ENCODE data around the gene SLC15A3. TPM values are rescaled to one million over a fixed set of nuclear protein-coding genes. Genes with fewer than 3 reads are reported as not detected.

SLC15A3 gene
- total RNA-seq, 1 donor from 2014 or later, result 66.3 TPM

- Histone ChIP-seq H2AFZ (ENCODE audit: low read depth, low read length) (no peak overlapping the region), H3K27me3 (ENCODE audit: insufficient read depth, low read length) (peaks cover 18% of the 10 kb centered on the region), H3K4me1 (ENCODE audit: insufficient read depth, low read length) (peaks cover 3% of the 10 kb centered on the region), H3K9me3 (ENCODE audit: insufficient read depth, low read depth, low read length) (no peaks in the 10 kb centered on the region), H3K4me3 (ENCODE audit: insufficient read depth, low read depth, low read length) (no peak overlapping the region), H3K27ac (ENCODE audit: low read depth, low read length) (no peak overlapping the region), H3K36me3 (ENCODE audit: insufficient read depth, low read length) (no peaks in the 10 kb centered on the region), H3K4me2 (ENCODE audit: low read length) (no peak overlapping the region), H3K9ac (ENCODE audit: low read length) (no peak overlapping the region), H3K79me2 (ENCODE audit: insufficient read depth, low read length) (no peaks in the 10 kb centered on the region), H4K20me1 (ENCODE audit: insufficient read depth, low read length) (no peaks in the 10 kb centered on the region)
- Mint-ChIP-seq H3K27ac (ENCODE audit: unreplicated experiment) (no peak overlapping the region), H3K36me3 (ENCODE audit: low read depth, unreplicated experiment) (no peaks in the 10 kb centered on the region), H3K4me3 (ENCODE audit: unreplicated experiment) (no peak overlapping the region), H3K4me1 (ENCODE audit: low read depth, unreplicated experiment) (peaks cover 6% of the 10 kb centered on the region), H3K27me3 (ENCODE audit: low read depth, unreplicated experiment) (peaks cover 25% of the 10 kb centered on the region), H3K9me3 (ENCODE audit: unreplicated experiment) (no peaks in the 10 kb centered on the region)
- no peak for TF ChIP-seq CTCF (IDR thresholded peaks at IDR 0.05; ENCODE audit: insufficient read depth, low read depth, low read length)
- no peak for TF ChIP-seq EZH2 (IDR thresholded peaks at IDR 0.05; ENCODE audit: insufficient read depth, low read length)
- no peak for DNase-seq (ENCODE audit: low read depth)
- no peak for FAIRE-seq
Measured at GRCh38 chr11:60996381-60997138, 44.6 kb upstream of the SLC15A3 start.

- Histone ChIP-seq H3K27me3 (ENCODE audit: insufficient read depth, low read length) (peaks cover 18% of the 10 kb centered on the region), H3K4me3 (ENCODE audit: insufficient read depth, low read depth, low read length) (no peak overlapping the region), H3K36me3 (ENCODE audit: insufficient read depth, low read length) (no peaks in the 10 kb centered on the region), H3K9ac (ENCODE audit: low read length) (no peak overlapping the region), H3K9me3 (ENCODE audit: insufficient read depth, low read depth, low read length) (no peaks in the 10 kb centered on the region), H3K4me2 (ENCODE audit: low read length) (no peak overlapping the region), H3K27ac (ENCODE audit: low read depth, low read length) (no peak overlapping the region), H3K4me1 (ENCODE audit: insufficient read depth, low read length) (peaks cover 3% of the 10 kb centered on the region), H3K79me2 (ENCODE audit: insufficient read depth, low read length) (no peaks in the 10 kb centered on the region), H2AFZ (ENCODE audit: low read depth, low read length) (no peak overlapping the region), H4K20me1 (ENCODE audit: insufficient read depth, low read length) (no peaks in the 10 kb centered on the region)
- no peak overlapping the region for H3K4me3 Mint-ChIP-seq (ENCODE audit: unreplicated experiment)
- DNase-seq (ENCODE audit: low read depth) (no peak), FAIRE-seq (no peak)
- peaks cover 6% of the 10 kb centered on the region for H3K4me1 Mint-ChIP-seq (ENCODE audit: low read depth, unreplicated experiment)
- H3K36me3 Mint-ChIP-seq (ENCODE audit: low read depth, unreplicated experiment), result no peaks in the 10 kb centered on the region
- peaks cover 23% of the 10 kb centered on the region for H3K27me3 Mint-ChIP-seq (ENCODE audit: low read depth, unreplicated experiment)
- H3K27ac Mint-ChIP-seq (ENCODE audit: unreplicated experiment), result no peak overlapping the region
- H3K9me3 Mint-ChIP-seq (ENCODE audit: unreplicated experiment), result no peaks in the 10 kb centered on the region
- TF ChIP-seq EZH2 (IDR thresholded peaks at IDR 0.05; ENCODE audit: insufficient read depth, low read length), result no peak
- no peak for TF ChIP-seq CTCF (IDR thresholded peaks at IDR 0.05; ENCODE audit: insufficient read depth, low read depth, low read length)
Measured at GRCh38 chr11:60995798-60996197, 43.8 kb upstream of the SLC15A3 start.

GRCh38 chr11:60994541-60995080, 42.6 kb upstream of the SLC15A3 start:
- FAIRE-seq (no peak), DNase-seq (ENCODE audit: low read depth) (no peak)
- Mint-ChIP-seq H3K4me1 (ENCODE audit: low read depth, unreplicated experiment) (peaks cover 6% of the 10 kb centered on the region), H3K27me3 (ENCODE audit: low read depth, unreplicated experiment) (peaks cover 15% of the 10 kb centered on the region), H3K4me3 (ENCODE audit: unreplicated experiment) (no peak overlapping the region), H3K27ac (ENCODE audit: unreplicated experiment) (no peak overlapping the region), H3K36me3 (ENCODE audit: low read depth, unreplicated experiment) (no peaks in the 10 kb centered on the region), H3K9me3 (ENCODE audit: unreplicated experiment) (no peaks in the 10 kb centered on the region)
- no peak overlapping the region for H3K9ac ChIP-seq (ENCODE audit: low read length)
- H2AFZ ChIP-seq (ENCODE audit: low read depth, low read length), result no peak overlapping the region
- TF ChIP-seq EZH2 (IDR thresholded peaks at IDR 0.05; ENCODE audit: insufficient read depth, low read length), result no peak
- no peak for TF ChIP-seq CTCF (IDR thresholded peaks at IDR 0.05; ENCODE audit: insufficient read depth, low read depth, low read length)
- H4K20me1 ChIP-seq (ENCODE audit: insufficient read depth, low read length), result no peaks in the 10 kb centered on the region
- no peaks in the 10 kb centered on the region for H3K79me2 ChIP-seq (ENCODE audit: insufficient read depth, low read length)
- no peak overlapping the region for H3K4me3 ChIP-seq (ENCODE audit: insufficient read depth, low read depth, low read length)
- H3K9me3 ChIP-seq (ENCODE audit: insufficient read depth, low read depth, low read length), result no peaks in the 10 kb centered on the region
- no peak overlapping the region for H3K4me2 ChIP-seq (ENCODE audit: low read length)
- peaks cover 3% of the 10 kb centered on the region for H3K4me1 ChIP-seq (ENCODE audit: insufficient read depth, low read length)
- H3K36me3 ChIP-seq (ENCODE audit: insufficient read depth, low read length), result no peaks in the 10 kb centered on the region
- H3K27me3 ChIP-seq (ENCODE audit: insufficient read depth, low read length), result peaks cover 15% of the 10 kb centered on the region
- no peak overlapping the region for H3K27ac ChIP-seq (ENCODE audit: low read depth, low read length)

Data from astrocyte (in vitro differentiated cells and primary cell).